PC-3 (cell line): ENCODE results near the gene GATM. TPM values are rescaled to one million over a fixed set of nuclear protein-coding genes. Genes with fewer than 3 reads are reported as not detected.
A peak's percentile ranks its signal among the peaks of the same experiment; 100 is the strongest.

Experiments used
- ATAC-seq: fragments of 200-7000 bp; cut with Tn5 transposase; 2 replicates; pipeline ENCODE4 v1.9.1; 2020; ENCODE audit warnings: mild to moderate bottlenecking, moderate library complexity
- BruUV-seq: library from RNA; stranded (reverse); fragments of 400-500 nt; replicated peaks from 2 replicates; lab custom pipeline; 2021; lab: Mats Ljungman, UMichigan
- CTCF ChIA-PET: fragments of 300-600 bp; sonication (Branson Sonifier 250); formaldehyde crosslinking; loops from one replicate; lab custom pipeline; 2022; ENCODE audit warnings: antibody characterized with exemption; lab: Charles Lee
- POLR2A ChIA-PET: fragments of 300-600 bp; sonication (Branson Sonifier 250); formaldehyde crosslinking; loops from one replicate; lab custom pipeline; 2022; ENCODE audit warnings: antibody characterized with exemption; ENCODE audit not compliant: unreplicated experiment; lab: Charles Lee
- DNase-seq: peaks from one replicate; pipeline ENCODE4 v3.0.0-alpha.2; 2015
- H2AFZ ChIP-seq: fragments of 300-600 bp; sonication (generic); 2 replicates; pipeline ENCODE4 v1.6.0; 2016; ENCODE audit warnings: antibody characterized with exemption, low read length
- H3F3A ChIP-seq: fragments of 300-600 bp; sonication (generic); one replicate; pipeline ENCODE4 v1.6.0; 2017; ENCODE audit warnings: antibody characterized with exemption, low read length, control low read depth, mild to moderate bottlenecking; ENCODE audit not compliant: unreplicated experiment
- H3K27ac ChIP-seq: fragments of 300-600 bp; sonication (generic); 2 replicates; pipeline ENCODE4 v1.5.1; 2016; ENCODE audit warnings: mild to moderate bottlenecking, low read length
- H3K27me3 ChIP-seq: fragments of 300-600 bp; sonication (generic); 2 replicates; pipeline ENCODE4 v1.6.1; 2016; ENCODE audit warnings: low read length, mixed read lengths
- H3K36me3 ChIP-seq: fragments of 300-600 bp; sonication (generic); 2 replicates; pipeline ENCODE4 v1.6.1; 2016; ENCODE audit warnings: low read depth, mixed run types, low read length, mixed read lengths
- H3K4me1 ChIP-seq: fragments of 300-600 bp; sonication (generic); 2 replicates; pipeline ENCODE4 v1.5.1; 2016; ENCODE audit warnings: low read length; ENCODE audit not compliant: insufficient read depth
- H3K4me2 ChIP-seq: fragments of 300-600 bp; sonication (generic); 2 replicates; pipeline ENCODE4 v1.6.0; 2016; ENCODE audit warnings: low read length
- H3K4me3 ChIP-seq: fragments of 300-600 bp; sonication (generic); 2 replicates; pipeline ENCODE4 v1.5.1; 2016; ENCODE audit warnings: mild to moderate bottlenecking, low read length, mixed read lengths
- H3K79me2 ChIP-seq: fragments of 300-600 bp; sonication (generic); 2 replicates; pipeline ENCODE4 v1.6.1; 2017; ENCODE audit warnings: low read length, mixed read lengths
- H3K9ac ChIP-seq: fragments of 300-600 bp; sonication (generic); 2 replicates; pipeline ENCODE4 v1.6.0; 2016; ENCODE audit warnings: mild to moderate bottlenecking, low read length
- H3K9me2 ChIP-seq: fragments of 300-600 bp; sonication (generic); replicated peaks from 2 replicates; pipeline ENCODE4 v1.6.1; 2016; ENCODE audit warnings: mixed run types, low read length, mixed read lengths
- H3K9me3 ChIP-seq: fragments of 300-600 bp; sonication (generic); 2 replicates; pipeline ENCODE4 v1.6.1; 2016; ENCODE audit warnings: low read length, mixed read lengths
- H4K20me1 ChIP-seq: fragments of 300-600 bp; sonication (generic); 2 replicates; pipeline ENCODE4 v1.6.1; 2016; ENCODE audit warnings: low read length, mixed read lengths
- EZH2 ChIP-seq: fragments of 300-600 bp; sonication (generic); IDR thresholded peaks from one replicate; pipeline ENCODE4 v1.6.1; 2017; ENCODE audit warnings: antibody characterized with exemption, mild to moderate bottlenecking, low read length; ENCODE audit not compliant: unreplicated experiment
- EZH2phosphoT487 ChIP-seq: fragments of 300-600 bp; sonication (generic); IDR thresholded peaks from 2 replicates; pipeline ENCODE4 v1.6.1; 2018; ENCODE audit warnings: mild to moderate bottlenecking, antibody characterized with exemption, low read length, borderline replicate concordance
- intact Hi-C: fragments of 100-400 bp; cut with micrococcal nuclease; formaldehyde crosslinking; loops from 2 replicates; pipeline ENCODE4 v1.9.0; 2023
- total RNA-seq: library from RNA; depleted of rRNA; stranded (reverse); fragments of >200 nt; gene quantifications from 2 replicates; pipeline ENCODE4 v1.2.3, GENCODE V29; 2014
- TF ChIP-seq, protein P1 (sequence below): fragments of 300-600 bp; sonication (generic); conservative IDR thresholded peaks from 2 replicates; pipeline ENCODE4 v1.5.1; 2017; ENCODE audit warnings: antibody characterized with exemption, low read depth, mild to moderate bottlenecking, low read length

The GATM gene
- total RNA-seq, 1 experiment from 2014 or later: 0.87 TPM

GRCh38 chr15:45425135-45425534, 46.8 kb upstream of the GATM start:
- Histone ChIP-seq H3K4me1 (peaks cover 11% of the 10 kb centered on the region; the same call in 1 of the 2 replicates), H3K4me2 (no peak overlapping the region), H2AFZ (no peak overlapping the region), H3F3A (no peaks in the 10 kb centered on the region), H3K9ac (no peak overlapping the region), H3K27ac (no peak overlapping the region), H4K20me1 (no peaks in the 10 kb centered on the region), H3K9me2 (no peaks in the 10 kb centered on the region), H3K4me3 (no peak overlapping the region), H3K79me2 (no peaks in the 10 kb centered on the region), H3K36me3 (peaks cover 16% of the 10 kb centered on the region; the same call in 1 of the 2 replicates), H3K9me3 (no peaks in the 10 kb centered on the region), H3K27me3 (no peaks in the 10 kb centered on the region)
- ChIA-PET CTCF (no interaction called here), POLR2A (no interaction called here)
- intact Hi-C loops: no loop called here
- peak; percentile 60 for DNase-seq
- no TSS peak for BruUV-seq
- peak; percentile 79 for ATAC-seq
- TF ChIP-seq EZH2 (no peak), EZH2phosphoT487 (no peak)
- TF ChIP-seq, protein P1, sequence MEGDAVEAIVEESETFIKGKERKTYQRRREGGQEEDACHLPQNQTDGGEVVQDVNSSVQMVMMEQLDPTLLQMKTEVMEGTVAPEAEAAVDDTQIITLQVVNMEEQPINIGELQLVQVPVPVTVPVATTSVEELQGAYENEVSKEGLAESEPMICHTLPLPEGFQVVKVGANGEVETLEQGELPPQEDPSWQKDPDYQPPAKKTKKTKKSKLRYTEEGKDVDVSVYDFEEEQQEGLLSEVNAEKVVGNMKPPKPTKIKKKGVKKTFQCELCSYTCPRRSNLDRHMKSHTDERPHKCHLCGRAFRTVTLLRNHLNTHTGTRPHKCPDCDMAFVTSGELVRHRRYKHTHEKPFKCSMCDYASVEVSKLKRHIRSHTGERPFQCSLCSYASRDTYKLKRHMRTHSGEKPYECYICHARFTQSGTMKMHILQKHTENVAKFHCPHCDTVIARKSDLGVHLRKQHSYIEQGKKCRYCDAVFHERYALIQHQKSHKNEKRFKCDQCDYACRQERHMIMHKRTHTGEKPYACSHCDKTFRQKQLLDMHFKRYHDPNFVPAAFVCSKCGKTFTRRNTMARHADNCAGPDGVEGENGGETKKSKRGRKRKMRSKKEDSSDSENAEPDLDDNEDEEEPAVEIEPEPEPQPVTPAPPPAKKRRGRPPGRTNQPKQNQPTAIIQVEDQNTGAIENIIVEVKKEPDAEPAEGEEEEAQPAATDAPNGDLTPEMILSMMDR: no peak

GRCh38 chr15:45424429-45424828, 46.1 kb upstream of the GATM start:
- Histone ChIP-seq H4K20me1 (no peaks in the 10 kb centered on the region), H3K4me2 (no peak overlapping the region), H2AFZ (no peak overlapping the region), H3K9me2 (no peaks in the 10 kb centered on the region), H3K36me3 (peaks cover 23% of the 10 kb centered on the region; the same call in 1 of the 2 replicates), H3F3A (no peaks in the 10 kb centered on the region), H3K4me3 (no peak overlapping the region), H3K27ac (no peak overlapping the region), H3K27me3 (no peaks in the 10 kb centered on the region), H3K9ac (no peak overlapping the region), H3K9me3 (no peaks in the 10 kb centered on the region), H3K79me2 (no peaks in the 10 kb centered on the region), H3K4me1 (peaks cover 11% of the 10 kb centered on the region; the same call in 1 of the 2 replicates)
- TF ChIP-seq, protein P1: no peak
- no peak for TF ChIP-seq EZH2
- TF ChIP-seq EZH2phosphoT487: no peak
- intact Hi-C loops: no loop called here
- no peak for ATAC-seq
- BruUV-seq: no TSS peak
- POLR2A ChIA-PET: no interaction called here
- CTCF ChIA-PET: no interaction called here
- DNase-seq: no peak

DNA sequence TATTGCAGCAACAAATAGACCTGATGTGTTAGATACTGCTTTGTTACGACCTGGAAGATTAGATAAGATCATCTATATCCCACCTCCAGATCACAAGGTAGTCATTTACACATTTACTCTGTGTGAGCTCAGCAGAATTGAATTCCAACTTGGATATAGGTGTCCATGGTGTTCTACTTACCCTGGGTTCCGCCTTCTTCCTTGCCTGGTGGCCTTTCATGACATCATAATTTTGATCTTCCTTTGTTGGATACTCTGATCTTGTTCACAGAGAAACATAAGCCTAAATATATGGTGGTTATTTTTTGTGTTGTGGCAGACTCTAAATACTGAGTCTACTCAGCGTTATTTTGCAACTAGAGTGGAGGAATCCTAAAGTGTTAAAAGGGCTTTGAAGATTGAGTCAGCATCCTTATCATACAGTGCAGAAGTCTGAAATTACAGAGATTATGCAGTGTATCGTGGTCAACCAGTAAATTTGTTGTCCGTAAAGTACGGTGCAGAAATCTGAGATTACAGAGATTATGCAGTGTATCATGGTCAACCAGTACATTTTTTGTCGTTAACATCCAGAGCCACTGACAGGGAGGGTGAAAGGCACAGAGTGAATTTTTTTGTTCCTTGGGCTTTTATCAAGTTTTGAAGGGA, 39.1 kb upstream of the GATM start:
- intact Hi-C loops: no loop called here
- ChIA-PET CTCF (no interaction called here), POLR2A (no interaction called here)
- no peak overlapping the region for H2AFZ ChIP-seq
- H3K27ac ChIP-seq: no peak overlapping the region
- H3K9ac ChIP-seq: no peak overlapping the region
- H4K20me1 ChIP-seq: no peaks in the 10 kb centered on the region
- no peak overlapping the region for H3K4me3 ChIP-seq
- H3K79me2 ChIP-seq: no peaks in the 10 kb centered on the region
- no peak for TF ChIP-seq EZH2
- no peak for TF ChIP-seq EZH2phosphoT487
- TF ChIP-seq, protein P1: no peak
- DNase-seq: no peak
- no peak for ATAC-seq
- no peaks in the 10 kb centered on the region for H3K27me3 ChIP-seq
- peaks cover 74% of the 10 kb centered on the region for H3K36me3 ChIP-seq
- H3K9me3 ChIP-seq: no peaks in the 10 kb centered on the region
- H3F3A ChIP-seq: no peaks in the 10 kb centered on the region
- BruUV-seq: no TSS peak
- H3K4me2 ChIP-seq: no peak overlapping the region
- H3K4me1 ChIP-seq: no peaks in the 10 kb centered on the region
- no peaks in the 10 kb centered on the region for H3K9me2 ChIP-seq
